Measurements from ENCODE around the gene FHDC1.
"Not testable (repeated sequence)": the region's sequence is repeated elsewhere in the genome, so short reads cannot be mapped to it uniquely, and the experiment has no call there.

FHDC1 gene

GRCh38 chr4:152935631-152936445, at the start of gene FHDC1:
FHDC1 (plus strand) TSS chr4:152936323; CDS start chr4:152943058, 6,735 bp downstream.
- peak; percentile 1 for TF ChIP-seq CTCF (conservative IDR thresholded peaks at IDR 0.05; ENCODE audit: low read depth, low read length)
- DNase-seq (ENCODE audit: low read depth) = no peak
- peak within 1 kb of the TSS; percentile 59 for H3K4me3 ChIP-seq (ENCODE audit: low read length)

- no peak for TF ChIP-seq CTCF (conservative IDR thresholded peaks at IDR 0.05; ENCODE audit: low read depth, low read length)
Observed at GRCh38 chr4:152887981-152888380, 48.1 kb upstream of the FHDC1 start.

GRCh38 chr4:152892974-152893373, 43.1 kb upstream of the FHDC1 start:
- no peak for TF ChIP-seq CTCF (conservative IDR thresholded peaks at IDR 0.05; ENCODE audit: low read depth, low read length)
- no peak overlapping the region for H3K4me3 ChIP-seq (ENCODE audit: low read length)
- no peak for DNase-seq (ENCODE audit: low read depth)

More at GRCh38 chr4:152887981-152888380, 48.1 kb upstream of the FHDC1 start:
- no peak for DNase-seq (ENCODE audit: low read depth)
- no peak overlapping the region for H3K4me3 ChIP-seq (ENCODE audit: low read length)

- no peak for DNase-seq (ENCODE audit: low read depth)
- no peak overlapping the region for H3K4me3 ChIP-seq (ENCODE audit: low read length)
- no peak for TF ChIP-seq CTCF (conservative IDR thresholded peaks at IDR 0.05; ENCODE audit: low read depth, low read length)
Observed at GRCh38 chr4:152894673-152895072, 41.5 kb upstream of the FHDC1 start.

- H3K4me3 ChIP-seq (ENCODE audit: low read length) = no peak overlapping the region
- no peak for TF ChIP-seq CTCF (conservative IDR thresholded peaks at IDR 0.05; ENCODE audit: low read depth, low read length)
- no peak for DNase-seq (ENCODE audit: low read depth)
Observed at GRCh38 chr4:152896811-152897210, 39.3 kb upstream of the FHDC1 start.

- not testable (repeated sequence) for DNase-seq (ENCODE audit: low read depth); H3K4me3 ChIP-seq (ENCODE audit: low read length)
Observed at GRCh38 chr4:152898133-152898532, 38.0 kb upstream of the FHDC1 start.

GRCh38 chr4:152898606-152899005, 37.5 kb upstream of the FHDC1 start:
- no peak for TF ChIP-seq CTCF (conservative IDR thresholded peaks at IDR 0.05; ENCODE audit: low read depth, low read length)
- DNase-seq (ENCODE audit: low read depth) = no peak
- H3K4me3 ChIP-seq (ENCODE audit: low read length) = no peak overlapping the region

Measured in retinal pigment epithelial cell (primary cell).